ENCODE results near the gene LEF1.
"Not testable (repeated sequence)": the region's sequence is repeated elsewhere in the genome, so short reads cannot be mapped to it uniquely, and the experiment has no call there.

Gene LEF1

DNA sequence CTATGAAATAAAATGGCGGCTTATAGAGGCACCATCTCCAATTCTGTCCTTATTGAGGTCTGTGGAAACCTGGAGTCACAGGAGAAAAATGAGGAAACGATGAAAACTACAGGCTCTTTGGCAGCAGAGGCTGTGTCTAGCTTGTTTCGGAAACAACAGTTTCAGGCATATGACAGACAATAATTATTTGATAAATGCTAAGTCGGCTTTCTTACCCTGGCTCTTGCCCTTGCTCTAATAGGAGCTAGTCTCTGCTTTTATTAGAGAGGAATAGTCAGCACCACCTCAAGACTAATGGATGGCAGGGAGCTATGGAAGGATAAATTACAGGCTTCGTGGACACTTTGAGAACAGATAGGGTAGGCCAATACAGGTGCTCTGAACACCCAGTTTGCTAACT is 154.8 kb downstream of the LEF1 start:
- no peaks in the 10 kb centered on the region for H3K27me3 ChIP-seq (replicated peaks; ENCODE audit: control insufficient read depth, insufficient read depth, low read length)
- TF ChIP-seq, protein P1, sequence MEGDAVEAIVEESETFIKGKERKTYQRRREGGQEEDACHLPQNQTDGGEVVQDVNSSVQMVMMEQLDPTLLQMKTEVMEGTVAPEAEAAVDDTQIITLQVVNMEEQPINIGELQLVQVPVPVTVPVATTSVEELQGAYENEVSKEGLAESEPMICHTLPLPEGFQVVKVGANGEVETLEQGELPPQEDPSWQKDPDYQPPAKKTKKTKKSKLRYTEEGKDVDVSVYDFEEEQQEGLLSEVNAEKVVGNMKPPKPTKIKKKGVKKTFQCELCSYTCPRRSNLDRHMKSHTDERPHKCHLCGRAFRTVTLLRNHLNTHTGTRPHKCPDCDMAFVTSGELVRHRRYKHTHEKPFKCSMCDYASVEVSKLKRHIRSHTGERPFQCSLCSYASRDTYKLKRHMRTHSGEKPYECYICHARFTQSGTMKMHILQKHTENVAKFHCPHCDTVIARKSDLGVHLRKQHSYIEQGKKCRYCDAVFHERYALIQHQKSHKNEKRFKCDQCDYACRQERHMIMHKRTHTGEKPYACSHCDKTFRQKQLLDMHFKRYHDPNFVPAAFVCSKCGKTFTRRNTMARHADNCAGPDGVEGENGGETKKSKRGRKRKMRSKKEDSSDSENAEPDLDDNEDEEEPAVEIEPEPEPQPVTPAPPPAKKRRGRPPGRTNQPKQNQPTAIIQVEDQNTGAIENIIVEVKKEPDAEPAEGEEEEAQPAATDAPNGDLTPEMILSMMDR (IDR thresholded peaks at IDR 0.05; ENCODE audit: insufficient read depth, low read length, poor library complexity, severe bottlenecking), result no peak
- peaks cover 2% of the 10 kb centered on the region; the same call in 1 of the 2 replicates for H3K36me3 ChIP-seq (ENCODE audit: control insufficient read depth, insufficient read depth, low read length)
- no peak overlapping the region for H3K4me3 ChIP-seq (replicated peaks; ENCODE audit: low read depth, low read length)
- DNase-seq (ENCODE audit: extremely low read depth, insufficient read length), result no peak

DNA sequence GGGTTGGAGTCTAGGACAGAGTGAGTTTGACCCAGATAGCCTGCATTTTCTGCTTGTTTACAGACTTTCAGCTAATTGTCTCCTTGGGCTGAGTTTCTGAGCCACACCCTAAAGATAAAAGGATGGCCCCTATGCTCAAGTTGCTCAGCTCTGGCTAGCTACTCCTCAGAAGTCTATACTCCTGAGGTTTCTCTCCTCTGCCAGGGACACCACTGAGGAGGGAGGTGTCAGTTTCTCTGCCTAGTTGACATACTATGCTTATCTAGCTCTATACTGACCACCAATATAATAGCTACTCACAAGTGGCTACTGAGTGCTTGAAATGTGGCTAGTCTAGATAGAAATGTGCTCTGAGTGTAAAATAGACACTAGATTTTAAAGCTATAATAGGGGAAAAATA is 155.4 kb downstream of the LEF1 start:
- Histone ChIP-seq H3K36me3 (ENCODE audit: control insufficient read depth, insufficient read depth, low read length) (peaks cover 2% of the 10 kb centered on the region; the same call in 1 of the 2 replicates), H3K27me3 (replicated peaks; ENCODE audit: control insufficient read depth, insufficient read depth, low read length) (no peaks in the 10 kb centered on the region), H3K4me3 (replicated peaks; ENCODE audit: low read depth, low read length) (no peak overlapping the region)
- TF ChIP-seq, protein P1 (IDR thresholded peaks at IDR 0.05; ENCODE audit: insufficient read depth, low read length, poor library complexity, severe bottlenecking), result no peak
- DNase-seq (ENCODE audit: extremely low read depth, insufficient read length), result no peak

DNA sequence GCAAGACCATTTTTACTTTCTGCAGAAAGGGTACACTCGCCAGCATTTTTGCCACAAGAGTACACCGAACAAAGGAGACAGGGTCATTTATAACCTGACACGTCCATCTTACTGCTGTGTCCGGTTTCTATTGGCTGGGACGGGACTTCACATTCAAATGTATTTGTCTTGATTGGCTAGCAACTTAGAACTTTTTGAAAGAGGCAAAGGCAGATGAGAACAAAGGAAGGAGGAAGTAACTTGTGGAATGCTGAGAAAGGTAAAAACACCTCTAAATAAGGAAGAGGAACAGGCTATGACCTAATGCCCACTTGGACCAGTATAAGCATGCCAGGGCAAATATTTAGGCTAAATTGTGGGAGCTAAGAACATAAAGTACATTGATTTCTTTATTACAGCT is 156.3 kb downstream of the LEF1 start:
- not testable (repeated sequence) for DNase-seq (ENCODE audit: extremely low read depth, insufficient read length); H3K36me3 ChIP-seq (ENCODE audit: control insufficient read depth, insufficient read depth, low read length); H3K27me3 ChIP-seq (replicated peaks; ENCODE audit: control insufficient read depth, insufficient read depth, low read length); H3K4me3 ChIP-seq (replicated peaks; ENCODE audit: low read depth, low read length)

DNA sequence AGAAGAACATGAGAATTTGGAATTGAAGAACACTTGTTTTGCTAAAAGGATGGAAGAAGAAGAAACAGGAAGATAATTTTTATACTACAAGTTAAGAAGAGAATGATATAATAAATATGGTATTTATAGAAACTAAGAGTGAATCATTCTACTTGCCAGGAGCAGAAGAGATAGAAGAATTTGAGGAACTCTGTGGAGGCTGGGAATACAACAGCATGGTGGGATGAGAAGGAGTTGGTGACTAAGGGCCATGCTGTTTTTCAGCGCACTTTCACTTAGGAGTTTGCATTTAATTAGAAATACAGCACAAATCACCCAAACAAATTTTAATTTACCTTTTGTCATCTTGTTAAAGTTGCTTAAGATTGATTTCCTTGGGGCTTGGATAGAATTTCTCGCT is 158.6 kb downstream of the LEF1 start:
- TF ChIP-seq, protein P1 (IDR thresholded peaks at IDR 0.05; ENCODE audit: insufficient read depth, low read length, poor library complexity, severe bottlenecking), result no peak
- Histone ChIP-seq H3K4me3 (replicated peaks; ENCODE audit: low read depth, low read length) (no peak overlapping the region), H3K36me3 (ENCODE audit: control insufficient read depth, insufficient read depth, low read length) (peaks cover 2% of the 10 kb centered on the region; the same call in 1 of the 2 replicates), H3K27me3 (replicated peaks; ENCODE audit: control insufficient read depth, insufficient read depth, low read length) (no peaks in the 10 kb centered on the region)
- DNase-seq (ENCODE audit: extremely low read depth, insufficient read length), result no peak

DNA sequence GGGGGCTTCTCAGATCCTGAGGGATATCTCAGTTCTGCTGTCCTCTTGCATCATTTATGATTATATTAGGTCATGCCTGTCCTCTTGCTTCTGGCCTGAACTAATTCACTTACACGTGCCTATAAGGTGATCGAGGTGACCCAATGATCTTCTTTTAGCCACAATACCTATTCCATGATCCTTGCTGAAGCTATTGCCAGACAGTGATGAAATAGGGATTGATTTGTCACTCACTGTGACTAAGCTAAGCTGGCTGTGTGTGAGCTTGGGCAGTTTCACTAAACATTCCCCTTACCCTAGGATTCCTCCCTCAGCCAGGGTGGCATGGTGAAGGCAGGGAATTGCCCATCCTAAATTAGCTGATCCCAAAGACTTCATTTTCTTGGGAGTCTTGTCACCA is 160.0 kb downstream of the LEF1 start:
- H3K27me3 ChIP-seq (replicated peaks; ENCODE audit: control insufficient read depth, insufficient read depth, low read length), result no peaks in the 10 kb centered on the region
- H3K4me3 ChIP-seq (replicated peaks; ENCODE audit: low read depth, low read length), result no peak overlapping the region
- peaks cover 2% of the 10 kb centered on the region; the same call in 1 of the 2 replicates for H3K36me3 ChIP-seq (ENCODE audit: control insufficient read depth, insufficient read depth, low read length)
- DNase-seq (ENCODE audit: extremely low read depth, insufficient read length), result no peak
- TF ChIP-seq, protein P1 (IDR thresholded peaks at IDR 0.05; ENCODE audit: insufficient read depth, low read length, poor library complexity, severe bottlenecking), result no peak

DNA sequence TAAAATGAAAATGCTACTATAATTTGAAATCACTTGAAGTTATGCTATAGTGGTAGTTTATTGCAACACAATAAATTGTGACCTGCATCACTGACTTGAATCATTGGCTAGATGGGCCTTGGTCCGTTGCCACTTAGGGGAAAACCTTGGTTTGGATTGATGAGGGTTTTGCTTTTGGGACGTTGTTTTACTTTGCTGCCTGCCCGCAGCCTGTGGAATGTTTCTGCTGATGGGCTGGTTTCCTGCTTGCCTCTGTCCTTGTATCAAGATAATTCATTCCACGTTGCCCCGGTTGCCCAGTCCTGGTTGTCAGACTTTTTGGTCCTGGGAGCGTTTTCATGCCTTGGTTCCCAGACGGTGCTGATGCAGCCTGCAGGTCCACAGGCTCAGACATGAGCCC is 160.7 kb downstream of the LEF1 start:
- TF ChIP-seq, protein P1 (IDR thresholded peaks at IDR 0.05; ENCODE audit: insufficient read depth, low read length, poor library complexity, severe bottlenecking), result no peak

More for the DNA sequence above, 160.7 kb downstream of the LEF1 start:
- Histone ChIP-seq H3K4me3 (replicated peaks; ENCODE audit: low read depth, low read length) (no peak overlapping the region), H3K36me3 (ENCODE audit: control insufficient read depth, insufficient read depth, low read length) (peaks cover 2% of the 10 kb centered on the region; the same call in 1 of the 2 replicates), H3K27me3 (replicated peaks; ENCODE audit: control insufficient read depth, insufficient read depth, low read length) (no peaks in the 10 kb centered on the region)
- DNase-seq (ENCODE audit: extremely low read depth, insufficient read length), result no peak

Measured in GM06990 (cell line).